NCI-H1092 (cell line): Measurements from ENCODE around the gene LCN2.
"Not testable (repeated sequence)": the region's sequence is repeated elsewhere in the genome, so short reads cannot be mapped to it uniquely, and the experiment has no call there.

Experiments
- DNase-seq: peaks from one replicate; lab custom pipeline; 2025; lab: John Stamatoyannopoulos, UW

LCN2 gene

GRCh38 chr9:128149001-128149701, at the start of gene LCN2:
Gene LCN2, plus strand, starts transcription at chr9:128149453. Its CDS starts 73 bp downstream, at chr9:128149526.
- no peak for DNase-seq

- no peak for DNase-seq
Observed at GRCh38 chr9:128099932-128100491, 49.2 kb upstream of the LCN2 start.

GRCh38 chr9:128100581-128100980, 48.7 kb upstream of the LCN2 start:
- DNase-seq: no peak

- DNase-seq: no peak
Observed at GRCh38 chr9:128101231-128101661, 48.0 kb upstream of the LCN2 start.

GRCh38 chr9:128101690-128102089, 47.6 kb upstream of the LCN2 start:
- DNase-seq: no peak

GRCh38 chr9:128102196-128102595, 47.1 kb upstream of the LCN2 start:
- DNase-seq: no peak

- peak; percentile 52 for DNase-seq
Observed at GRCh38 chr9:128102861-128103588, 46.2 kb upstream of the LCN2 start.

GRCh38 chr9:128103589-128103962, 45.7 kb upstream of the LCN2 start:
- no peak for DNase-seq

GRCh38 chr9:128104171-128104618, 45.1 kb upstream of the LCN2 start:
- peak; percentile 67 for DNase-seq

- no peak for DNase-seq
Observed at GRCh38 chr9:128105538-128106175, 43.6 kb upstream of the LCN2 start.

- no peak for DNase-seq
Observed at GRCh38 chr9:128106181-128106939, 42.9 kb upstream of the LCN2 start.

GRCh38 chr9:128106940-128107467, 42.2 kb upstream of the LCN2 start:
- no peak for DNase-seq

GRCh38 chr9:128107468-128108268, 41.6 kb upstream of the LCN2 start:
- no peak for DNase-seq

GRCh38 chr9:128108269-128109049, 40.8 kb upstream of the LCN2 start:
- no peak for DNase-seq

GRCh38 chr9:128109050-128109709, 40.1 kb upstream of the LCN2 start:
- no peak for DNase-seq

GRCh38 chr9:128111726-128112125, 37.5 kb upstream of the LCN2 start:
- DNase-seq: not testable (repeated sequence)

GRCh38 chr9:128113526-128114325, 35.5 kb upstream of the LCN2 start:
- DNase-seq: no peak
